Neural cell (in vitro differentiated cells): ENCODE data around the gene ECI2. TPM values are rescaled to one million over a fixed set of nuclear protein-coding genes. Genes with fewer than 3 reads are reported as not detected.

Source experiments
- H2AFZ ChIP-seq: fragments of 200-600, 300-800 bp; sonication (generic), shearing (Covaris generic); 2 replicates; pipeline ENCODE4 v1.6.0; 2014; ENCODE audit warnings: low read depth, mild to moderate bottlenecking, antibody characterized with exemption, low read length, moderate library complexity
- H3F3A ChIP-seq: fragments of 200-600 bp; shearing (Covaris generic); 2 replicates; pipeline ENCODE4 v1.6.1; 2016; ENCODE audit warnings: mild to moderate bottlenecking, moderate library complexity, mixed read lengths, antibody characterized with exemption, low read length; ENCODE audit not compliant: insufficient read depth, poor library complexity, severe bottlenecking
- H3K27ac ChIP-seq: fragments of 200-600, 300-800 bp; sonication (generic), shearing (Covaris generic); 2 replicates; pipeline ENCODE4 v1.5.1; 2014; ENCODE audit warnings: mild to moderate bottlenecking, low read length, moderate library complexity
- H3K27me3 ChIP-seq: fragments of 300-800, 200-600 bp; sonication (generic), shearing (Covaris generic); 2 replicates; pipeline ENCODE4 v1.6.0; 2014; ENCODE audit warnings: mild to moderate bottlenecking, low read depth, low read length, moderate library complexity; ENCODE audit not compliant: insufficient read depth
- H3K36me3 ChIP-seq: fragments of 300-800, 200-600 bp; sonication (generic), shearing (Covaris generic); 2 replicates; pipeline ENCODE4 v1.5.1; 2014; ENCODE audit warnings: mild to moderate bottlenecking, antibody characterized with exemption, low read length, moderate library complexity; ENCODE audit not compliant: insufficient read depth
- H3K4me2 ChIP-seq: fragments of 300-800, 200-600 bp; sonication (generic), shearing (Covaris generic); 2 replicates; pipeline ENCODE4 v1.6.0; 2014; ENCODE audit warnings: mild to moderate bottlenecking, low read length
- H3K4me3 ChIP-seq: fragments of 300-800, 200-600 bp; sonication (generic), shearing (Covaris generic); 2 replicates; pipeline ENCODE4 v1.5.1; 2014; ENCODE audit warnings: mild to moderate bottlenecking, low read length, moderate library complexity
- H3K79me2 ChIP-seq: fragments of 200-600 bp; shearing (Covaris generic); replicated peaks from 2 replicates; pipeline ENCODE4 v1.6.0; 2014; ENCODE audit warnings: mild to moderate bottlenecking, low read length, moderate library complexity; ENCODE audit not compliant: insufficient read depth
- H3K9ac ChIP-seq: fragments of 300-800, 200-600 bp; sonication (generic), shearing (Covaris generic); 2 replicates; pipeline ENCODE4 v1.6.1; 2016; ENCODE audit warnings: mild to moderate bottlenecking, low read length, mixed read lengths
- H3K9me2 ChIP-seq: fragments of 200-600 bp; shearing (Covaris generic); 2 replicates; pipeline ENCODE4 v1.6.1; 2016; ENCODE audit warnings: mild to moderate bottlenecking, low read length, mixed read lengths; ENCODE audit not compliant: insufficient read depth
- H3K9me3 ChIP-seq: fragments of 200-600, 300-800 bp; sonication (generic), shearing (Covaris generic); 2 replicates; pipeline ENCODE4 v1.6.1; 2016; ENCODE audit warnings: mild to moderate bottlenecking, mixed run types, low read length, moderate library complexity, mixed read lengths
- H4K20me1 ChIP-seq: fragments of 200-600 bp; shearing (Covaris generic); 2 replicates; pipeline ENCODE4 v1.6.1; 2016; ENCODE audit warnings: mild to moderate bottlenecking, mixed run types; ENCODE audit not compliant: insufficient read depth
- EP300 ChIP-seq: fragments of 450-650 bp; conservative IDR thresholded peaks from 2 replicates; pipeline ENCODE4 v1.6.1; 2014; ENCODE audit warnings: antibody characterized with exemption, mild to moderate bottlenecking, moderate library complexity; ENCODE audit not compliant: poor library complexity, severe bottlenecking
- EZH2 ChIP-seq: fragments of 200-600, 300-800 bp; shearing (Covaris generic), sonication (generic); IDR thresholded peaks from 2 replicates; pipeline ENCODE4 v1.6.1; 2014; ENCODE audit warnings: antibody characterized with exemption, low read length, borderline replicate concordance, mild to moderate bottlenecking; ENCODE audit not compliant: insufficient read depth, poor library complexity, severe bottlenecking
- MXI1 ChIP-seq: fragments of 450-650 bp; conservative IDR thresholded peaks from 2 replicates; pipeline ENCODE4 v1.6.1; 2014; ENCODE audit warnings: antibody characterized with exemption, mild to moderate bottlenecking; ENCODE audit not compliant: poor library complexity, severe bottlenecking
- POLR2AphosphoS5 ChIP-seq: IDR thresholded peaks from 2 replicates; pipeline ENCODE4 v1.6.1; 2012
- RAD21 ChIP-seq: fragments of 450-650 bp; conservative IDR thresholded peaks from 2 replicates; pipeline ENCODE4 v1.6.1; 2014; ENCODE audit warnings: antibody characterized with exemption, mild to moderate bottlenecking, moderate library complexity
- SMC3 ChIP-seq: fragments of 450-650 bp; conservative IDR thresholded peaks from 2 replicates; pipeline ENCODE4 v1.6.1; 2014; ENCODE audit warnings: antibody characterized with exemption, mild to moderate bottlenecking, moderate library complexity; ENCODE audit not compliant: poor library complexity
- TAF1 ChIP-seq: IDR thresholded peaks from 2 replicates; pipeline ENCODE4 v1.6.1; 2012; ENCODE audit warnings: low read depth
- polyA plus RNA-seq: library from polyadenylated mRNA; depleted of rRNA; stranded (reverse); fragments of >200 nt; gene quantifications from 2 replicates; pipeline ENCODE4 v1.2.3, GENCODE V29; 2014
- TF ChIP-seq, protein P1 (sequence below): IDR thresholded peaks from 2 replicates; pipeline ENCODE4 v1.6.1; 2012; ENCODE audit warnings: borderline replicate concordance
- TF ChIP-seq, protein P2 (sequence below): fragments of 450-650 bp; IDR thresholded peaks from 2 replicates; pipeline ENCODE4 v1.5.1; 2014; ENCODE audit warnings: antibody characterized with exemption, mild to moderate bottlenecking, moderate library complexity; ENCODE audit not compliant: poor library complexity, severe bottlenecking

ECI2 gene
- polyA plus RNA-seq, 1 donor from 2014 or later: 27.5 TPM

DNA sequence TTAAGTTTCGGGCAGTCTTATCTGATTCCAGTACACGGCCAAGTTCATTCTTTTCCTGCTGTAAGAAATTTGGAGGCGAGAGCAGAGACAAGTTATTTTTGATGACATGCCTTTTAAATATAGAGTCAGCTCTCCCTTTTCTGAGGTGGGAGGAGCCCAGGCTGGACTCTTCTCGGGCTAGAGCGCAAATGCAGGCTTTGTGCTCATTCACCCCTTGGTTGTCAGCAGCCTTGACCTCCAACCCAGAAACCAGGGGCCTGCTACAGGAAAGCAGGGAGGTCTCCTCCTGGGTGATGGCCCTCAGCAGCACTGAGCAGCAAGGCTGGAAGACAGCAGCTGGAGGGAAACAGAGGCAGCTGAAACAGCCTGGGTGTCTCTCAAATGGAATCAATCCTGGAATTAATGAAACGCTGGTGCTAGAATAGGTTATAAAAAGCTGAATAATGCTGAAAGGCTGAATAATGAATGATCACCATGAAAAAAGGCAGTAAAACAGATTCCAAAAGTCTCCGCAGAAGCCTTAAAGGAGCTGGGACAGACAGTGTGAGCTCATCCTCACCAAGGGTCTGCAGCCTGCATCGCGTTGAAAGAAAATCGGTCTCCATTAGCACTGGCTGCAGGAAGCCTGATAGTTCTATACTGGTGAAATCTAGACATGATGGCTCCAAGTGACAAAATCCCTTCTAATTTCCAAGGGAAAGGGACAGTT, 28.2 kb upstream of the ECI2 start:
- Histone ChIP-seq H3K79me2 (no peaks in the 10 kb centered on the region), H2AFZ (no peak overlapping the region), H3F3A (no peaks in the 10 kb centered on the region), H3K4me3 (no peak overlapping the region), H3K9me2 (no peaks in the 10 kb centered on the region), H3K36me3 (no peaks in the 10 kb centered on the region), H3K9ac (no peak overlapping the region), H3K9me3 (no peaks in the 10 kb centered on the region), H3K27me3 (no peaks in the 10 kb centered on the region), H4K20me1 (no peaks in the 10 kb centered on the region), H3K27ac (no peak overlapping the region), H3K4me2 (no peak overlapping the region)
- TF ChIP-seq SMC3: no peak
- TF ChIP-seq POLR2AphosphoS5: no peak
- TF ChIP-seq, protein P1, sequence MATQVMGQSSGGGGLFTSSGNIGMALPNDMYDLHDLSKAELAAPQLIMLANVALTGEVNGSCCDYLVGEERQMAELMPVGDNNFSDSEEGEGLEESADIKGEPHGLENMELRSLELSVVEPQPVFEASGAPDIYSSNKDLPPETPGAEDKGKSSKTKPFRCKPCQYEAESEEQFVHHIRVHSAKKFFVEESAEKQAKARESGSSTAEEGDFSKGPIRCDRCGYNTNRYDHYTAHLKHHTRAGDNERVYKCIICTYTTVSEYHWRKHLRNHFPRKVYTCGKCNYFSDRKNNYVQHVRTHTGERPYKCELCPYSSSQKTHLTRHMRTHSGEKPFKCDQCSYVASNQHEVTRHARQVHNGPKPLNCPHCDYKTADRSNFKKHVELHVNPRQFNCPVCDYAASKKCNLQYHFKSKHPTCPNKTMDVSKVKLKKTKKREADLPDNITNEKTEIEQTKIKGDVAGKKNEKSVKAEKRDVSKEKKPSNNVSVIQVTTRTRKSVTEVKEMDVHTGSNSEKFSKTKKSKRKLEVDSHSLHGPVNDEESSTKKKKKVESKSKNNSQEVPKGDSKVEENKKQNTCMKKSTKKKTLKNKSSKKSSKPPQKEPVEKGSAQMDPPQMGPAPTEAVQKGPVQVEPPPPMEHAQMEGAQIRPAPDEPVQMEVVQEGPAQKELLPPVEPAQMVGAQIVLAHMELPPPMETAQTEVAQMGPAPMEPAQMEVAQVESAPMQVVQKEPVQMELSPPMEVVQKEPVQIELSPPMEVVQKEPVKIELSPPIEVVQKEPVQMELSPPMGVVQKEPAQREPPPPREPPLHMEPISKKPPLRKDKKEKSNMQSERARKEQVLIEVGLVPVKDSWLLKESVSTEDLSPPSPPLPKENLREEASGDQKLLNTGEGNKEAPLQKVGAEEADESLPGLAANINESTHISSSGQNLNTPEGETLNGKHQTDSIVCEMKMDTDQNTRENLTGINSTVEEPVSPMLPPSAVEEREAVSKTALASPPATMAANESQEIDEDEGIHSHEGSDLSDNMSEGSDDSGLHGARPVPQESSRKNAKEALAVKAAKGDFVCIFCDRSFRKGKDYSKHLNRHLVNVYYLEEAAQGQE: no peak
- TF ChIP-seq EZH2: no peak
- TF ChIP-seq EP300: no peak
- TF ChIP-seq, protein P2, sequence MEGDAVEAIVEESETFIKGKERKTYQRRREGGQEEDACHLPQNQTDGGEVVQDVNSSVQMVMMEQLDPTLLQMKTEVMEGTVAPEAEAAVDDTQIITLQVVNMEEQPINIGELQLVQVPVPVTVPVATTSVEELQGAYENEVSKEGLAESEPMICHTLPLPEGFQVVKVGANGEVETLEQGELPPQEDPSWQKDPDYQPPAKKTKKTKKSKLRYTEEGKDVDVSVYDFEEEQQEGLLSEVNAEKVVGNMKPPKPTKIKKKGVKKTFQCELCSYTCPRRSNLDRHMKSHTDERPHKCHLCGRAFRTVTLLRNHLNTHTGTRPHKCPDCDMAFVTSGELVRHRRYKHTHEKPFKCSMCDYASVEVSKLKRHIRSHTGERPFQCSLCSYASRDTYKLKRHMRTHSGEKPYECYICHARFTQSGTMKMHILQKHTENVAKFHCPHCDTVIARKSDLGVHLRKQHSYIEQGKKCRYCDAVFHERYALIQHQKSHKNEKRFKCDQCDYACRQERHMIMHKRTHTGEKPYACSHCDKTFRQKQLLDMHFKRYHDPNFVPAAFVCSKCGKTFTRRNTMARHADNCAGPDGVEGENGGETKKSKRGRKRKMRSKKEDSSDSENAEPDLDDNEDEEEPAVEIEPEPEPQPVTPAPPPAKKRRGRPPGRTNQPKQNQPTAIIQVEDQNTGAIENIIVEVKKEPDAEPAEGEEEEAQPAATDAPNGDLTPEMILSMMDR: no peak
- no peak for TF ChIP-seq MXI1
- no peak for TF ChIP-seq TAF1
- no peak for TF ChIP-seq RAD21

DNA sequence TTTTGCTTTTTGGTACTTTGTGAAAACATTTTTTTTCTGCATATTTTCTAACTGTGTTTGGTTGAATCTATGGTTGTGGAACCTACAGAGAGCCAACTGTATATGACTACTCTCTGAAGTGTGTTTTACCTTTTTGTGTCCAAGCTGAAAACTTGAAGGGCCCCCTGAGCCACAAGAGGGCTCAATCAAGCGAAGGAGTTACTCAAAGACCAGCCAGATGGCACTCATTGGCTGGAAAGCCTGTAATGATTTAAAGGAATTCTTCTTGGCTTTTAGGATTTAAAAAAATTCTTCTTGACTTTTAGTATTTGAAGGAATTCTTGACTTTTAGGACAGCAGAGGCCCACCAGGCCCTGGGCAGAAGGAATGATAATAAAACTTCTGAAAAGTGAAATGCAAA, 27.0 kb upstream of the ECI2 start:
- Histone ChIP-seq H3K27ac (no peak overlapping the region), H4K20me1 (no peaks in the 10 kb centered on the region), H3F3A (no peaks in the 10 kb centered on the region), H3K79me2 (no peaks in the 10 kb centered on the region), H3K4me3 (no peak overlapping the region), H2AFZ (no peak overlapping the region), H3K36me3 (no peaks in the 10 kb centered on the region), H3K9me2 (no peaks in the 10 kb centered on the region), H3K27me3 (no peaks in the 10 kb centered on the region), H3K4me2 (no peak overlapping the region), H3K9ac (no peak overlapping the region), H3K9me3 (no peaks in the 10 kb centered on the region)
- TF ChIP-seq, protein P2: no peak
- TF ChIP-seq MXI1 (no peak), EZH2 (no peak), POLR2AphosphoS5 (no peak), EP300 (no peak), RAD21 (no peak), TAF1 (no peak), SMC3 (no peak)
- TF ChIP-seq, protein P1: no peak
